HepG2 (cell line): ENCODE measurements around the gene INPP5K. TPM values are rescaled to one million over a fixed set of nuclear protein-coding genes. Genes with fewer than 3 reads are reported as not detected.

ENCODE experiments used
- ATAC-seq: fragments of 200-7000 bp; cut with Tn5 transposase; 3 replicates; pipeline ENCODE4 v1.9.1; 2020; ENCODE audit warnings: mild to moderate bottlenecking, moderate library complexity
- BruUV-seq: library from RNA; stranded (reverse); fragments of 400-500 nt; replicated peaks from 2 replicates; lab custom pipeline; 2021; lab: Mats Ljungman, UMichigan
- CTCF ChIA-PET: fragments of 300-600 bp; formaldehyde crosslinking; extraction: SDS; loops from one replicate; lab custom pipeline; 2021; ENCODE audit warnings: low total read pairs, inconsistent platforms, low intra/inter-chr PET ratio; lab: Yijun Ruan, JAX
- POLR2A ChIA-PET: fragments of 350-600 bp; sonication (Branson Sonifier 250); formaldehyde crosslinking; loops from one replicate; lab custom pipeline; 2020; ENCODE audit warnings: antibody characterized with exemption, inconsistent platforms; lab: Yijun Ruan, JAX
- DNase-seq: peaks from one replicate; pipeline ENCODE4 v3.0.0-alpha.2; 2015; ENCODE audit warnings: low spot score
- FAIRE-seq: peaks from 3 replicates; lab custom pipeline; 2011; peaks lifted over from hg19 to GRCh38; lab: Jason Lieb, UNC
- H2AFZ ChIP-seq: one replicate; pipeline ENCODE4 v1.6.1; 2011; ENCODE audit warnings: low read length, inconsistent platforms
- H3K27ac ChIP-seq: fragments of 300-600 bp; 3 replicates; pipeline ENCODE4 v1.8.0; 2011; ENCODE audit warnings: mixed run types, mild to moderate bottlenecking, mixed read lengths, low read length, inconsistent platforms; ENCODE audit not compliant: insufficient read depth; ENCODE audit errors: extremely low read length
- H3K27me3 ChIP-seq, 2 experiments: fragments of 200-600 bp in 1 of 2; 2 replicates in 1 of 2; 3 replicates in 1 of 2; pipeline versions ENCODE4 v1.6.0 to v1.8.0; 2011; ENCODE audit warnings: low read length in 2 of 2, mild to moderate bottlenecking in 2 of 2, moderate library complexity in 2 of 2, inconsistent platforms in 1 of 2; ENCODE audit not compliant: insufficient read depth in 2 of 2, control insufficient read depth in 1 of 2
- H3K36me3 ChIP-seq, 2 experiments: fragments of 200-600 bp in 1 of 2; replicated peaks in 1 of 2; 2 replicates in 1 of 2; 3 replicates in 1 of 2; pipeline versions ENCODE4 v1.5.1 to v1.8.0; 2011; ENCODE audit warnings: low read length in 2 of 2, inconsistent platforms in 1 of 2; ENCODE audit not compliant: insufficient read depth in 2 of 2, control insufficient read depth in 1 of 2
- H3K4me1 ChIP-seq: 2 replicates; pipeline ENCODE4 v1.5.1; 2012; ENCODE audit warnings: low read length, inconsistent platforms; ENCODE audit not compliant: insufficient read depth
- H3K4me2 ChIP-seq: 2 replicates; pipeline ENCODE4 v1.6.0; 2011; ENCODE audit warnings: low read depth, low read length, inconsistent platforms
- H3K4me3 ChIP-seq, 3 experiments: fragments of 200-600 bp in 1 of 3; sonication (generic), shearing (Covaris generic) in 1 of 3; replicated peaks in 1 of 3; 2 replicates each; pipeline ENCODE4 v1.5.1; 2011 to 2016; ENCODE audit warnings: low read length in 3 of 3, inconsistent platforms in 2 of 3, low read depth in 2 of 3, mild to moderate bottlenecking in 2 of 3, control low read depth in 1 of 3, mixed read lengths in 1 of 3; ENCODE audit not compliant: insufficient read depth in 1 of 3
- H3K79me2 ChIP-seq: one replicate; pipeline ENCODE4 v1.6.1; 2011; ENCODE audit warnings: low read length, inconsistent platforms; ENCODE audit not compliant: insufficient read depth
- H3K9ac ChIP-seq: 2 replicates; pipeline ENCODE4 v1.6.0; 2011; ENCODE audit warnings: mild to moderate bottlenecking, low read depth, low read length, inconsistent platforms; ENCODE audit not compliant: insufficient read depth
- H3K9me3 ChIP-seq: 2 replicates; pipeline ENCODE4 v1.5.1; 2012; ENCODE audit warnings: mild to moderate bottlenecking, low read length
- H4K20me1 ChIP-seq: 2 replicates; pipeline ENCODE4 v1.6.0; 2011; ENCODE audit warnings: inconsistent platforms, mild to moderate bottlenecking, low read length, moderate library complexity; ENCODE audit not compliant: insufficient read depth
- SRF ChIP-seq: IDR thresholded peaks from 2 replicates; pipeline ENCODE4 v1.6.1; 2011; ENCODE audit warnings: mild to moderate bottlenecking, low read depth, low read length, moderate library complexity
- ZNF33A ChIP-seq: sonication (generic); formaldehyde crosslinking; IDR thresholded peaks from 2 replicates; pipeline ENCODE4 v1.5.1; 2020; ENCODE audit warnings: missing genetic modification reagents, mild to moderate bottlenecking, moderate library complexity, borderline replicate concordance
- ZNF343 ChIP-seq: sonication (generic); formaldehyde crosslinking; IDR thresholded peaks from 2 replicates; pipeline ENCODE4 v1.4.0; 2020; ENCODE audit warnings: mild to moderate bottlenecking, missing genetic modification reagents
- WGBS: methylation state at CpG from one replicate; pipeline ENCODE4 v1.1.6; 2017; ENCODE audit warnings: low lambda C conversion rate; 5-methylcytosine and 5-hydroxymethylcytosine counted together
- in situ Hi-C: cut with HindIII; loops from 2 replicates; pipeline ENCODE4 v1.10.0; 2017; ENCODE audit warnings: low pct_unique_long_range_greater_than_20kb; ENCODE audit not compliant: extremely low pct_ligation_motif_present
- intact Hi-C: fragments of 100-400 bp; cut with micrococcal nuclease; formaldehyde crosslinking; loops from one replicate; pipeline ENCODE4 v1.10.0; 2022; ENCODE audit not compliant: unreplicated experiment
- polyA plus RNA-seq, 8 experiments: library from polyadenylated mRNA; depleted of rRNA in 3 of 8; stranded (reverse) in 7 of 8; unstranded in 1 of 8; fragments of >200 nt; fragmentation: Illumina TruSeq in 4 of 8; extraction: Trizol in 4 of 8; gene quantifications; 2 replicates each; pipeline versions ENCODE4 v1.2.1 to v1.2.3, GENCODE V29; 2011 to 2016; ENCODE audit warnings: low read depth in 4 of 8, missing spikeins in 1 of 8, mixed read lengths in 1 of 8; ENCODE audit not compliant: insufficient read depth in 1 of 8
- total RNA-seq, 5 experiments: library from RNA; depleted of rRNA; stranded (reverse); fragments of >200 nt; fragmentation: Illumina TruSeq; extraction: Trizol; gene quantifications; 2 replicates each; pipeline ENCODE4 v1.2.3, GENCODE V29; 2016; ENCODE audit warnings: low read depth in 1 of 5

INPP5K gene
- total and polyA plus RNA-seq, 2 of the 13 experiments (the other 11 are each of a cell fraction or from before 2014, with no cell fraction given) = 4.8 to 9.6 TPM

DNA sequence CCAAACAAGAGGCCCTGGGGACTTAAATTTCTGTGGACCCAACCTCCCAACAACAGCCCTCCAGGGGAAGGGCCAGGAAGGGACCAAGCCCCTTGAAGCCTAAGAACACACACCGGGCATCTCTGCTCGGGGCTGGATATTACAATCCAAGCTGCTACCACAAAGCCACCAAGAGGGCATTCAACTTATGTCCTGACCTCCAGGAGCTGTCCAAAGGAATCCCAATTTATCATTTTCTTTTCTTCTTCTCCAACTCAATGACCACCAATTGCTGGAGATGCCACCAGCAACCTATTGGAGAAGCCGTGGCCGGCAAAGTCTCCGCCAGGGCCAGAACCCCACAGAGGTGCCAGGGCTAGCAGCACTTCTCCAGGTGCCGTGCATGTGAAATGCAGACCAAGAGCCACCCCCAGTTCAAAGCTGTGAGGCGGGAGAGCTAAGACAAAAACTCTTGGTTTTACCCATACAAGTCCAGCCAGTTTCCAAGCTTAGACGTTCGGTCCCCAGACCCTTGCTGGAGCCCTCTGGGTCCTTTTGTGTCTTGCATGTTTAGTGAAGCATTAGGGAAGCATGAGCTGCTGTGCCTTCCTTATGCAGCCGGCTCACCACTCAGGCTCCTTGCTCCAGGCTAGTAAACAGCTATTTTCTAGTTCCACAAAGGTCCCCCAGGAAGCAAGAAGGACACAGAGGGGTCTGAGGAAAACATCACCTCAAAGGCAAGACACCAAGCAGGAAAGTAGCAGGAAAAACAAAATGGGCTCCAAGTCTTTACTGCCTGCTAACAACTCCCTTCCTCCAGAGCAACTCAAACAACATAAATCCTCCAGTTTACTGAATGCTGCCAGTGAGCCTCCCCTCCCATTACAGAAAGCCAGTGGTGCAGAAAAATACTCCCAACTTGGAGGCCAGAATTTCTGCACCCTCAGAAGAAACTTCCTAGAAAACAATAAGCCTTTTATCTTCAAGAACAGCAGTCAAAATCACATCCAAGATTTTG, 42.9 kb upstream of the INPP5K start:
- 95% methylated on average over 10 of the region's 10 CpGs for WGBS

GRCh38 chr17:1558401-1558800, 42.0 kb upstream of the INPP5K start:
- no TSS peak for BruUV-seq
- H3K4me1 ChIP-seq = peaks cover 23% of the 10 kb centered on the region
- H3K27me3 ChIP-seq = 0 out of 5 replicates have a peak, but pooled peaks cover 0 to under 1% of the 10 kb centered on the region in 2 experiments
- no peak for DNase-seq
- peaks cover 43% of the 10 kb centered on the region for H3K79me2 ChIP-seq
- intact Hi-C loops (no loop called here), in situ Hi-C loops (no loop called here)
- H2AFZ ChIP-seq = no peak overlapping the region
- no peaks in the 10 kb centered on the region for H3K9me3 ChIP-seq
- no peak for FAIRE-seq
- H3K9ac ChIP-seq = no peak overlapping the region
- H3K4me3 ChIP-seq = no peak overlapping the region
- WGBS = 92% methylated on average over 2 of the region's 3 CpGs
- no peak overlapping the region for H3K27ac ChIP-seq
- no peak for ATAC-seq
- ChIA-PET CTCF (no interaction called here), POLR2A (no interaction called here)
- TF ChIP-seq ZNF343 = no peak
- no peak overlapping the region for H3K4me2 ChIP-seq
- H3K36me3 ChIP-seq = peaks cover 3 to 28% of the 10 kb centered on the region in 2 experiments; a peak in 4 of 5 replicates
- peaks cover 8% of the 10 kb centered on the region; the same call in 1 of the 2 replicates for H4K20me1 ChIP-seq

More for the DNA sequence above, 42.9 kb upstream of the INPP5K start:
- ChIA-PET POLR2A (no interaction called here), CTCF (no interaction called here)
- BruUV-seq = no TSS peak
- ATAC-seq (no peak), FAIRE-seq (no peak), DNase-seq (no peak)
- peaks cover 8% of the 10 kb centered on the region; the same call in 1 of the 2 replicates for H4K20me1 ChIP-seq
- peaks cover 43% of the 10 kb centered on the region for H3K79me2 ChIP-seq
- H3K27ac ChIP-seq = no peak overlapping the region
- intact Hi-C loops (loop anchor here (5.0 kb wide), 1 partner anchor 42 kb away; the partner anchor contains the start of gene INPP5K), in situ Hi-C loops (no loop called here)
- no peak overlapping the region for H3K9ac ChIP-seq
- H3K36me3 ChIP-seq = peaks cover 0 to 22% of the 10 kb centered on the region in 2 experiments; a peak in 3 of 5 replicates
- no peak overlapping the region for H3K4me3 ChIP-seq
- no peak overlapping the region for H2AFZ ChIP-seq
- 0 out of 5 replicates have a peak, but pooled peaks cover 0 to 7% of the 10 kb centered on the region in 2 experiments for H3K27me3 ChIP-seq
- peaks cover 33% of the 10 kb centered on the region for H3K4me1 ChIP-seq
- no peaks in the 10 kb centered on the region for H3K9me3 ChIP-seq
- H3K4me2 ChIP-seq = no peak overlapping the region
- no peak for TF ChIP-seq ZNF33A (CRISPR knock-in tag)
- TF ChIP-seq SRF = no peak
